ENCODE data around the gene SPIN1.

GRCh38 chr9:88462191-88462590 lies 73.9 kb downstream of the SPIN1 start:
- TF ChIP-seq MAX (IDR thresholded peaks at IDR 0.05; ENCODE audit: insufficient read depth, insufficient read length) (no peak), CTCF (IDR thresholded peaks at IDR 0.05; ENCODE audit: extremely low read depth in 1 of 2, insufficient read depth in 1 of 2, low read depth in 1 of 2, low read length in 2 of 2) (no peak), MYC (IDR thresholded peaks at IDR 0.05; ENCODE audit: low read depth, low read length) (no peak), POLR2AphosphoS5 (IDR thresholded peaks at IDR 0.05; ENCODE audit: insufficient read depth, low read depth, low read length) (no peak)
